Fibroblast of mammary gland (primary cell): ENCODE results near the gene EGLN1.

Source experiments
- DNase-seq: peaks from one replicate; pipeline ENCODE4 v3.0.0-alpha.2; 2010; ENCODE audit warnings: low read depth
- H3K4me3 ChIP-seq: 2 replicates; pipeline ENCODE4 v1.5.1; 2011; ENCODE audit warnings: low read depth, mild to moderate bottlenecking, low read length, moderate library complexity; ENCODE audit not compliant: control insufficient read depth
- TF ChIP-seq, protein P1 (sequence below): conservative IDR thresholded peaks from 2 replicates; pipeline ENCODE4 v1.5.1; 2011; ENCODE audit warnings: low read depth, low read length, inconsistent platforms; ENCODE audit not compliant: control insufficient read depth, insufficient read depth

Gene EGLN1

DNA sequence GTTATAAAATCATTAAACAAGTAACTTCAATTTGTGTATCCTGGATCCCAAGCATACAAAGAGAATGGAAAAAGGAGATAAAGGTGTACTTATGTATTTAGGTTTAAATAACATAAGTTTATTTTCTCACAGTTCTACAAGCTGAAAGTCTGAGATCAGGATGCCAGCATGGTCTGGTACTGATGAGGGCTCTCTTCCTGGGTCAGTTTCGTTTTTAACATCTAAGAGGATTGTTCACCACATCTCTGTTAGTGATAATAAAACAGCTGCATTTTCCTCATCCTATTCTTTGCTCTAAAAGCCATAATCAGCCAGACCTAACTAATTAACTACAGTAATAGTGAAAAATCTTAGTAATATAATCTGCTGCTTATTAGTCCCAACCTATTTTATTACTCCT, 5.2 kb downstream of the EGLN1 start:
- no peak overlapping the region for H3K4me3 ChIP-seq
- no peak for DNase-seq
- TF ChIP-seq, protein P1, sequence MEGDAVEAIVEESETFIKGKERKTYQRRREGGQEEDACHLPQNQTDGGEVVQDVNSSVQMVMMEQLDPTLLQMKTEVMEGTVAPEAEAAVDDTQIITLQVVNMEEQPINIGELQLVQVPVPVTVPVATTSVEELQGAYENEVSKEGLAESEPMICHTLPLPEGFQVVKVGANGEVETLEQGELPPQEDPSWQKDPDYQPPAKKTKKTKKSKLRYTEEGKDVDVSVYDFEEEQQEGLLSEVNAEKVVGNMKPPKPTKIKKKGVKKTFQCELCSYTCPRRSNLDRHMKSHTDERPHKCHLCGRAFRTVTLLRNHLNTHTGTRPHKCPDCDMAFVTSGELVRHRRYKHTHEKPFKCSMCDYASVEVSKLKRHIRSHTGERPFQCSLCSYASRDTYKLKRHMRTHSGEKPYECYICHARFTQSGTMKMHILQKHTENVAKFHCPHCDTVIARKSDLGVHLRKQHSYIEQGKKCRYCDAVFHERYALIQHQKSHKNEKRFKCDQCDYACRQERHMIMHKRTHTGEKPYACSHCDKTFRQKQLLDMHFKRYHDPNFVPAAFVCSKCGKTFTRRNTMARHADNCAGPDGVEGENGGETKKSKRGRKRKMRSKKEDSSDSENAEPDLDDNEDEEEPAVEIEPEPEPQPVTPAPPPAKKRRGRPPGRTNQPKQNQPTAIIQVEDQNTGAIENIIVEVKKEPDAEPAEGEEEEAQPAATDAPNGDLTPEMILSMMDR: no peak

DNA sequence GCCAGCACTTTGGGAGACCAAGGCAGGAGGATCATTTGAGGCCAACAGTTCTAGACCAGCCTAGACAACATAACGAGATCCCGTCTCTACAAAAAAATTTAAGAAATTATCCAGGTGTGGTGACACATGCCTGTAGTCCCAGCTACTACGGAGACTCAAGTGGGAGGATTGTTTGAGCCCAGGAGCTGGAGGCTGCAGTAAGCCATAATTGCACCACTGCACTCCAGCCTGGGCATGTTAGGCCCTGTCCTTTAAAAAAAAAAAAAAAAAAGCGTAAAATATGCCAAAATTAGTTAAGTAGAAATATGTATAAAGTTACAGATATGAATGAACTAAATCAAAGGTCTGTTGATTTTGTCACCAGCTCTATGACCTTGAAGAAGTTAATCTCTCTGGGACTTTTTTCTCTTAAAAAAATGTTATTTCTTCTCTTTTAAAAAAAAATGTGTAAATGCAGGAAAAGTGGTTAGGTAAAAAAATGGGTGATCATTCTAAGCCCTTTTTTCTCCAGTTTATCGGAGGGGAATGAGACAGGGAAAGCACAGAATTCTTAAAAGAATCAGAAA, 7.0 kb downstream of the EGLN1 start:
- no peak for DNase-seq
- TF ChIP-seq, protein P1: no peak
- no peak overlapping the region for H3K4me3 ChIP-seq

DNA sequence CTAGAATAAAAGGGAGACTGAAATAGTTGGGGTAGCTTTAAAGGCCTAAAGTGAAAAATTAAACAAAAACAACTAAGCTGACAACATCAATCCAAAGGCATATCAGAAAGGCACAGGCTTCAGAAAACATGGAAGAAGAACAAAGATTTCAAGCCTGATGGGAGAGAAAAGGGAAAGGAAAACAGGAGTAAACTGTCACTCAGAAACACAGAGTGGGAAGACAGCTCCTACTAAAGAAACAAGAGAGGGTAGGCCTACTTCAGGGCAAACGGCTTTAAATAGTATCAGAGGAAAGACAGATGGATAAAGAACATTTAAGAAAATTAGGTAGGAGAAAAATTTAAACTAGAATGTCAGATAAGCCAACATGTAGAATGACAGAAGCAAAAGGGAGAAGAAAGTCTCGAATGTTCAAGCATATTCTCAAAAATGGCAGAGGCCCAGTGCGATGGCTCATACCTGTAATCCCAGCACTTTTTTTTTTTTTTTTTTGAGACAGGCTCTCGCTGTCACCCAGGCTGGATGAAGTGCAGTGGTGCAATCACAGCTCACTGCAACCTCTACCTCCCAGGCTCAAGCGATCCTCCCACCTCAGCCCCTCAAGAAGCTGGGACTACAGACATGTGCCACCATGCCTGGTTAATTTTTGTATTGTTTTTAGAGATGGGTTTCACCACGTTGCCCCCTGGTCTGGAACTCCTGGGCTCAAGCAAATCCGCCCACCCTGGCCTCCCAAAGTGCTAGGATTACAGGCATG, 7.6 kb downstream of the EGLN1 start:
- H3K4me3 ChIP-seq: no peak overlapping the region
- DNase-seq: no peak
- TF ChIP-seq, protein P1: no peak

DNA sequence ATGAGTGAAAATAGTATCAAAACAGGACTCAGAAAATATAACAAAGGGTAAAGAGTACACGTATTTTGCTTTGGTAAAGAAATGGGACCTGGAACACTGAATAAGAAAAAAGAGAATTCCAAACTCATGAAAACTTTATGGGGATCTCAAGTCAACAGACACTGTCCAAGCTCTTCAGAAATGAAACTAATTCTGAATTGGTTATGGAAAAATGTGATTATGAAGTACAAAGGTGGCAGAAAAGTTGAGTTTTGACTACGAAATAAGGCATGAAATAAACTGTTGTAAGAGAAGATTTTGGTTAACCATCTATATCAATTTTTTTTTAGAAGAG, 8.4 kb downstream of the EGLN1 start:
- TF ChIP-seq, protein P1: no peak
- no peak overlapping the region for H3K4me3 ChIP-seq
- no peak for DNase-seq

DNA sequence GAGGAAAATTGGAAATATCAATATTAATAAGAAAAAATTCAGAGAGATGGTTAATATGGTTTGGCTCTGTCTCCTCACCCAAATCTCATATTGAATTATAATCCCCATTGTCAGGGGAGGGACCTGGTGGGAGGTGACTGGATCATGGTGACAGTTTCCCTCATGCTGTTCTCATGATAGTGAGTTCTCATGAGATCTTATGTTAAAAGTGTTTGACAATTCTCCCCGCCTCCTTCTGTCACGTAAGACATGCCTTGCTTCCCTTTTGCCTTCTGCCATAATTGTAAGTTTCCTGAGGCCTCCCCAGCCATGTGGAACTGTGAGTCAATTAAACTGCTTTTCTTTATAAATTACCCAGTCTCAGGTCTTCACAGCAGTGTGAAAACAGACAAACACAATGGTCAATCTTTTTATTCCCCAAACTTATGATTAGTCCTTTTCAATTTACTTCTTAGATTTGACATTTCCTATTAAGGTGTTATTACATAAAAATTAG, 11.0 kb downstream of the EGLN1 start:
- no peak for DNase-seq
- TF ChIP-seq, protein P1: no peak
- no peak overlapping the region for H3K4me3 ChIP-seq

DNA sequence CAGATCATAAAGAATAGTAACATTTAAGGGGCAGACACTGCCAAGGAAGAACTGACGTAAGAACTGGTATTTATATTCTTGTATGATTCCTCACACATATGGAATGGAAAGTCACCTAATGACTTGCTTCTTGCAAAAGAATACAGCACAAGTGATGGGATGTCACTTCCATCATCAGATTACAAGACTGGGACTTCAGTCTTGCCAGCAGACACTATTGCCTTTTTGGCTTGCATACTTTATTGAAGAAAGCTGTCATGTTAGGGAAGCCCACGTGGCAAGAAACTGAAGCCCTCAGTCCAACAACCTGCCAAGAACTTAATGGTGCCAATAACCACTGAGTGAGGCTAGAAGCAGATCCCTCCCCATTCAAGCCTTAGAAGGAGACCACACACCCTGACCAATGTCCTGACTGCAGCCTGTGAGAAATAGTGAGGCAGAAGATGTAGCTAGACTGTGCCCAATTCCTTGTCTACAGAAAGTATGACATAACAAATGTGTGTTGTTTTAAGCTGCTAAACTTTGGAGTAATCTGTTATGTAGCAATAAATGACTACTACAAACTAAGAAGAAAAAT, 12.0 kb downstream of the EGLN1 start:
- TF ChIP-seq, protein P1: no peak
- H3K4me3 ChIP-seq: no peak overlapping the region
- peak; percentile 79 for DNase-seq
